ENCODE results near the gene AMER2.
"Not testable (repeated sequence)": the region's sequence is repeated elsewhere in the genome, so short reads cannot be mapped to it uniquely, and the experiment has no call there.

Gene AMER2

GRCh38 chr13:25180775-25181537 lies 8.9 kb upstream of the AMER2 start:
- no peak for DNase-seq (ENCODE audit: low read depth in 2 of 2)

DNA sequence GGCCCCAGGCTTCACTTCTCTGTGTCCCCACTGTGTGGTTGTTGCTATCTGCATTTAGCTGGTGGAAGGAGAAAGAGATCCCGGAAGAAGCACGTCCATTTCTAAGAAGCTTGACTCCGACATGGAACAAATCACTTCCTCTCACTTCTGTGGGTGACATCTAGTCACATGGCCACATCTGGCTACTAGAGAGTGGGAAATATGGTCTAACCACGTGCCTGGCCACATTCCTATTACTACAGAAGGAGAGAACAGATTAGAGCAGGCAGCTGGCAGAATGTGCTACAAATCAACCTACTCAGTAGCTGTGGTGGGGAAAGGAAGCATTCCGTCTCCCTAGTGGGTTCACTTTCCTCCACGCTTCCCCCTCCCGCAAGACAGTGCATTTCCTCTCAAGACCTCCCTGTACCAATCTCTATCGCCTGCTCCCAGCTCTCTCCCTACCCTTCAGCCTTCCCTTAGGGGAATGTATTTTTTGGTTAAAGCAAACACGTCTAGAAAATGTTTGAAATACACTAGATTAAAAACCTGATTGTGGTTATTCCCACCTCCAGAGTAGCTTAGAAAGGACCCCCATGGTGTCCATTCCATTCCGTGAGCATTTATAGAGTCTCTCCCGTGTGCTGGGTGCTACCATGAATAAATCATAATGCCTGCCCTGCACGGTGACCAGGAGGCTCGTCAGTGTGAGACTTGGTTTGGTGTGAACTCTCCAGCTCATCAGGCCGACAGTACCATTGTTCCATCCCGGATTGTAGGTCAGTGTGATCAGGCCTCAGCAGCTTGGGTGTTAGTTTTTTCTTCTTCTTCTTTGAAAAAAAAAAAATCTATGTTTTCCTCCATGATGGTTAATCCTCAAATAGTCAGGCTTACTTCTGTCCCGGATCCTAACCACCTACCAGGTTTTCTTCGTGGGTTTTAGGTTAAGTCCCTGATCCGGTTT lies 8.0 kb upstream of the AMER2 start:
- DNase-seq (ENCODE audit: low read depth in 2 of 2) = no peak

GRCh38 chr13:25179011-25179410 lies 6.9 kb upstream of the AMER2 start:
- DNase-seq (ENCODE audit: low read depth in 2 of 2) = no peak

DNA sequence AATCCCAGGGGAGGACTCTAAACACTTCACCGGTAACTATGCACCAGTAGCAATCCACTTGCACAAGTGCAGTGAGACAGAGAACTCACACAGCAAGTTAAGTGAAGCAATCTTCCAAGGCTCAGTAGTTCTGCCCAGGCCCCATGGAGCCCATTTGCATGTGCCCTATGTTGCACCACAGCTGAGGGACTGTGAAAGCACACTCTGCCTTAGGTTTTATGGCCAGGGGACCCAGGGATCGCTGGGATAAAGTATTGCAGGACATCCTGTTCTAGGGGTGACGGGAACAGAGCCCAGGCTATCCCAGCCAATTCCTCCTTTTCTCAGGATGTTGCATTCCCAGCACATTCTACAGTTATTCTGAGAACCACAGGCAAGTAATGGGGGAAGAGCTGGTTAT lies 6.0 kb upstream of the AMER2 start:
- DNase-seq (ENCODE audit: low read depth in 2 of 2) = no peak

- no peak for DNase-seq (ENCODE audit: low read depth in 2 of 2)
Measured at GRCh38 chr13:25177636-25178035, 5.5 kb upstream of the AMER2 start.

DNA sequence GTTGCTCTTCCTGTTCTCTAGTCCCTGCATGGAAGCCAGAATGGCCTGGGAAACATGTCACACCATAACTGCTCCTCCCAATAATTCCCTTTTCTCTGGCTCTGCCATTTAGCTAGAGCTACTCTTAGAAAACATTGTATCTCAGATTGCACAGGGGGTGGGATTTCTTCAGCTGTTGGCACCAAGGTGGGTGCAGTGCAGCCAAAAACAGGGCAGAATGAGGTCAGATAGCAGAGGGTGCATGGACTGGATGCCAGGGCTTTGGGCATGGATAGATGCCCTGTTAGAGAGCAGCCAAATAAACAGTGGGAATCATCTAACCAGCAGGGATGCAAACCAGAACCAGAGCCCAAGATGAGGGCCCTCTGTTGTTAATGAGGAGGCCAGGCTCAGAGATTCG lies 4.9 kb upstream of the AMER2 start:
- no peak for DNase-seq (ENCODE audit: low read depth in 2 of 2)

DNA sequence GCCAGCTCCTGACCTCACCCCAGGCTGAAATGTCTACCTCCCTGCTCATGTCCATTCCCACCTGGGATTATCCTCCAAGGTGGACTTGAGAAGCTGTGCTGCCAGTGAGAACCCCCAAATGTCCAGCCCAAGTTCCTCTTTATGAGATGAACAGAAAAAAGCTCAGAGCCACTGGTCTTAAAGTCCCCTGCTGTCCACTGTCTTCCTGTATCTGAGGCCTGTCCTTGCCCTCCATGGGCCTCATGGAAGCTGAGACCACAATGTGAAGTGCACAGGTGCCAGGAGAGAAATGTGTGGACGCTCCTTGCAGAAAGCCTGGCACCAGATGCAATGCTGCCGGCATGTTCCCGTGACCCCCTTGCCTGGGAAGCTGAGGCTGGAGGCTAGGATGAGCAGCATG lies 3.3 kb upstream of the AMER2 start:
- DNase-seq (ENCODE audit: low read depth in 2 of 2) = no peak

GRCh38 chr13:25175026-25175425 lies 2.9 kb upstream of the AMER2 start:
- DNase-seq (ENCODE audit: low read depth in 2 of 2) = no peak

- no peak for DNase-seq (ENCODE audit: low read depth in 2 of 2)
Measured at GRCh38 chr13:25174304-25174703, 2.2 kb upstream of the AMER2 start.

GRCh38 chr13:25172303-25172630 lies 179 bp upstream of the AMER2 start:
- DNase-seq (ENCODE audit: low read depth in 2 of 2) = no peak

DNA sequence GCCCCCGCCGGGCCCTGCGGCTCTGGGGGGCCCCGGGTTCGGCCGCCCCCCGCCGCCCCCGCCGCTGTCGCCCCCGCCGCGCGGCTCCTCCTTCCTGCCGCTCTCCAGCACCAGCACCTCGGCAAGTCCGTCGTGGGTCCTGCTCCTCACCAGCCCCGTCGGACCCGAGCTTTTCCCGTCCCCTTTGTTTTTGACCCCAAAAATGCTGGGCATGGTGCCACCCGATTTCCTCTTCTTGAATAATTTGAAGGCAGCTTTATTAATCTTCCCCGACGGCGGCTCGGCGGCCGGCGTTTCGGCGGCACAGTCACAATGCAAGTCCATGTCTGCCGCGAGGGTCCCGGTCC lies 945 bp downstream of the AMER2 start:
- no peak for DNase-seq (ENCODE audit: low read depth in 2 of 2)

- no peak for DNase-seq (ENCODE audit: low read depth in 2 of 2)
Measured at GRCh38 chr13:25170554-25171111, 1.5 kb downstream of the AMER2 start.

- no peak for DNase-seq (ENCODE audit: low read depth in 2 of 2)
Measured at GRCh38 chr13:25169951-25170553, 2.0 kb downstream of the AMER2 start.

GRCh38 chr13:25169356-25169755 lies 2.7 kb downstream of the AMER2 start:
- no peak for DNase-seq (ENCODE audit: low read depth in 2 of 2)

GRCh38 chr13:25168790-25169189 lies 3.3 kb downstream of the AMER2 start:
- no peak for DNase-seq (ENCODE audit: low read depth in 2 of 2)

DNA sequence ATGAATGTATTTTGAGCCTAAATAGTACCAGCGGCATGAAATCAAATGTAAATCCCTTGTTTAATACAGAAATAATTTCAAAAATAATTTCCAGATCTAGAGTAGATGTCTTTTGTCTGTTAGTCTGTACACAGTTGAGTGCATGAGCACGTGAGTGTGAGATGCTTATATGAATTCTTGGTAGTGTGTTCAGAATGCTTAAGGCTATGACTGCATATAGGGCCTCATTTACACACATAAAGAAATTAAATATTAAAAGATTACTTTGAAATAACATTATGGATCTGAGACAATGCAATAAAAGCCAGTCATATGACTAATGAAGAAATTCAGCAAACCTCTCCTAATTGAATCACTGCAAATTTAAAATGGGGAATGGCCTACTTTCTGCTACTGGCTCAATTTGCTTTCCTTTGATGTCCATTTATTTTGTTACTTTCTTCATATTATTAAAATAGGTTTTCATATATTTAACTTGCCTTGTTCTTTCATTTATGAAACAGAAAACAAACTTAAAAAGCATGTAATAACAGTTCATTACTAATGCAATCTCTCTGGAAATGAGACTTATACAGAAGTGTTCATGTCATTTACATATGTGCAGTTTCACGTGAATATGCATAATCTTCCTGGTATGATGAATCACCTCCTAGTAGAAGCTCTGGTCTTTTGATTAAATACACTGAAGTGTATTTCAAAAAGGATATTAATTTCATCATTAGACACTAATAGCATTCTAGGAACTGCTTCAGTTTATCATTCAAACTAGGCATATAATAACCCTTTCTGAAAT lies 4.5 kb downstream of the AMER2 start:
- no peak for DNase-seq (ENCODE audit: low read depth in 2 of 2)

GRCh38 chr13:25166306-25166705 lies 5.8 kb downstream of the AMER2 start:
- DNase-seq (ENCODE audit: low read depth in 2 of 2) = no peak

GRCh38 chr13:25165663-25166062 lies 6.4 kb downstream of the AMER2 start:
- DNase-seq (ENCODE audit: low read depth in 2 of 2) = no peak

DNA sequence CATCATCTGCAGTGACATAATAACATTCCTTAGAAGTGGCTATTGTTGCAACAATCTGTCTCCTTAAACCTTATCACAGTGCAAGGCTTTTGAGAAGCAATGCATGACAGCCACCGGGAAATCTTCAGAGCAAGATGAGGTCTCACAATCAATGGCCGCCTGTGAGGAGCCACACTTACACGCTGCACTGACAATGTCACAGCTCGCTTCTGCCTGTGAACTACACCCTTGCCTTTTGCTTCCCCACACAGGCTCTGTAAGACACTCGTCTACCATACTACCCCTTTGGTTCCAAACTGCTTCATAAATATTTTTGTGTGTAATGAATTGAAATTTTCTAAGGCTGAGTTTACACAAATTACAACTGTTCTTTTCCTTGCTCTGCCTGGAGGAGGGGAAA lies 6.9 kb downstream of the AMER2 start:
- not testable (repeated sequence) for DNase-seq (ENCODE audit: low read depth in 2 of 2)

GRCh38 chr13:25157681-25158080 lies 14.4 kb downstream of the AMER2 start:
- DNase-seq (ENCODE audit: low read depth in 2 of 2) = no peak

GRCh38 chr13:25153736-25154135 lies 18.4 kb downstream of the AMER2 start:
- no peak for DNase-seq (ENCODE audit: low read depth in 2 of 2)

All from stimulated activated CD4-positive, alpha-beta T cell treated with anti-CD3 and anti-CD28 coated beads, Interleukin-12 subunit alpha, Interleukin-12 subunit beta, amount 100 ng/mL, for 24 hours (primary cell).